Panc1 (cell line): Measurements from ENCODE around the gene CYP8B1. TPM values are rescaled to one million over a fixed set of nuclear protein-coding genes. Genes with fewer than 3 reads are reported as not detected.

Source experiments
- ATAC-seq: fragments of 200-7000 bp; cut with Tn5 transposase; 2 replicates; pipeline ENCODE4 v1.9.1; 2020; ENCODE audit warnings: mild to moderate bottlenecking, moderate library complexity
- BruUV-seq: library from RNA; stranded (reverse); fragments of 400-500 nt; replicated peaks from 2 replicates; lab custom pipeline; 2021; lab: Mats Ljungman, UMichigan
- CTCF ChIA-PET: fragments of 300-600 bp; sonication (Branson Sonifier 250); formaldehyde crosslinking; loops from one replicate; lab custom pipeline; 2022; ENCODE audit warnings: antibody characterized with exemption; lab: Charles Lee
- POLR2A ChIA-PET: fragments of 300-600 bp; sonication (Branson Sonifier 250); formaldehyde crosslinking; loops from one replicate; lab custom pipeline; 2022; ENCODE audit warnings: antibody characterized with exemption; lab: Charles Lee
- DNase-seq: peaks from one replicate; pipeline ENCODE4 v3.0.0-alpha.2; 2010; ENCODE audit warnings: low read depth, low spot score
- H3K27ac ChIP-seq: 2 replicates; pipeline ENCODE4 v1.5.1; 2011; ENCODE audit warnings: mild to moderate bottlenecking, low read length, inconsistent platforms
- H3K27me3 ChIP-seq: fragments of 200-500 bp; sonication (Bioruptor generic); 2 replicates; pipeline ENCODE4 v1.6.0; 2014; ENCODE audit warnings: low read length, inconsistent platforms; ENCODE audit not compliant: control insufficient read depth, insufficient read depth
- H3K36me3 ChIP-seq: fragments of 200-500 bp; sonication (Bioruptor generic); 2 replicates; pipeline ENCODE4 v1.5.1; 2014; ENCODE audit warnings: inconsistent platforms, mild to moderate bottlenecking, low read length, moderate library complexity; ENCODE audit not compliant: control insufficient read depth, insufficient read depth
- H3K4me1 ChIP-seq: 2 replicates; pipeline ENCODE4 v1.5.1; 2011; ENCODE audit warnings: inconsistent platforms, mild to moderate bottlenecking, low read length, moderate library complexity; ENCODE audit not compliant: control insufficient read depth, insufficient read depth
- H3K4me3 ChIP-seq, 2 experiments: 2 replicates each; pipeline ENCODE4 v1.5.1; 2011 to 2012; ENCODE audit warnings: low read depth in 2 of 2, low read length in 2 of 2, mild to moderate bottlenecking in 2 of 2, inconsistent platforms in 1 of 2, moderate library complexity in 1 of 2
- H3K9me3 ChIP-seq: fragments of 200-500 bp; sonication (Bioruptor generic); 2 replicates; pipeline ENCODE4 v1.5.1; 2014; ENCODE audit warnings: low read depth, mild to moderate bottlenecking, inconsistent platforms, low read length, moderate library complexity; ENCODE audit not compliant: control insufficient read depth, insufficient read depth
- CTCF ChIP-seq: fragments of 450-650 bp; IDR thresholded peaks from 2 replicates; pipeline ENCODE4 v1.5.1; 2017; ENCODE audit warnings: mild to moderate bottlenecking
- POLR2AphosphoS5 ChIP-seq: IDR thresholded peaks from 2 replicates; pipeline ENCODE4 v1.6.1; 2012; ENCODE audit warnings: mild to moderate bottlenecking, low read depth, low read length, moderate library complexity
- SIN3A ChIP-seq: IDR thresholded peaks from 2 replicates; pipeline ENCODE4 v1.6.1; 2012; ENCODE audit warnings: low read depth, mild to moderate bottlenecking, low read length, moderate library complexity, borderline replicate concordance; ENCODE audit not compliant: insufficient read depth
- TCF7L2 ChIP-seq: IDR thresholded peaks from 2 replicates; pipeline ENCODE4 v1.6.1; 2011; ENCODE audit warnings: mild to moderate bottlenecking, low read depth, low read length, inconsistent platforms
- in situ Hi-C: cut with HindIII; loops from 2 replicates; pipeline ENCODE4 v1.10.0; 2016; ENCODE audit warnings: low sequenced_read_pairs, low pct_unique_long_range_greater_than_20kb
- intact Hi-C: fragments of 100-400 bp; cut with micrococcal nuclease; formaldehyde crosslinking; loops from one replicate; pipeline ENCODE4 v1.10.0; 2022; ENCODE audit not compliant: unreplicated experiment
- total RNA-seq: library from RNA; stranded (reverse); gene quantifications from one replicate; pipeline ENCODE4 v1.2.1, GENCODE V29; 2021; ENCODE audit not compliant: unreplicated experiment
- TF ChIP-seq, protein P1 (sequence below), 2 experiments: IDR thresholded peaks; 2 replicates each; pipeline ENCODE4 v1.6.1; 2011 to 2012; ENCODE audit warnings: low read depth in 2 of 2, control low read depth in 1 of 2, low read length in 1 of 2, mild to moderate bottlenecking in 1 of 2, moderate library complexity in 1 of 2; ENCODE audit not compliant: insufficient read depth in 1 of 2

The CYP8B1 gene
- total RNA-seq, 1 experiment from 2014 or later = 0.08 TPM

DNA sequence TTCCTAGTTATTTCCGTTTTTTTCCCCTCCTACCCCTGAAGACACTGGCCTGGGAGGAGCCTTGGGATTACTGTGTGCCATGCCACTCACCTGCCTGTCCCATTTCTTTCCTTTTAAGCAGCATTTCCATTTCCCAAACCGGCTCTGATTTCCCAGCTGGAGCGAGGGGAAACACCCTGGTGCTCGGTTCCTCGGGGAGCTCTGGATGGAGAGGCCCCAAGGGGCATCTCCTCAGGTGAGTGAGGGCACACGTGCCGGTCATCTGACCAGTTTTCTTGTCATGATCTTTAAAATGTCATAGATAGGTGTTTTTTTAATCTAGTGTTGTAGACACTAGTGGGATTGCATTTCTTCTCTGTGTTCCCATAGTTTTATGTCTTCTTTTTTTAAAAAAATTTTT is 33.0 kb upstream of the CYP8B1 start:
- Histone ChIP-seq H3K9me3 (no peaks in the 10 kb centered on the region; the same call in 1 of the 2 replicates), H3K4me3 (no peak overlapping the region), H3K36me3 (no peaks in the 10 kb centered on the region), H3K4me1 (no peaks in the 10 kb centered on the region), H3K27ac (no peak overlapping the region), H3K27me3 (peaks cover 2% of the 10 kb centered on the region)
- in situ Hi-C loops (no loop called here), intact Hi-C loops (no loop called here)
- TF ChIP-seq POLR2AphosphoS5 (no peak), SIN3A (no peak), CTCF (no peak), TCF7L2 (no peak)
- TF ChIP-seq, protein P1, sequence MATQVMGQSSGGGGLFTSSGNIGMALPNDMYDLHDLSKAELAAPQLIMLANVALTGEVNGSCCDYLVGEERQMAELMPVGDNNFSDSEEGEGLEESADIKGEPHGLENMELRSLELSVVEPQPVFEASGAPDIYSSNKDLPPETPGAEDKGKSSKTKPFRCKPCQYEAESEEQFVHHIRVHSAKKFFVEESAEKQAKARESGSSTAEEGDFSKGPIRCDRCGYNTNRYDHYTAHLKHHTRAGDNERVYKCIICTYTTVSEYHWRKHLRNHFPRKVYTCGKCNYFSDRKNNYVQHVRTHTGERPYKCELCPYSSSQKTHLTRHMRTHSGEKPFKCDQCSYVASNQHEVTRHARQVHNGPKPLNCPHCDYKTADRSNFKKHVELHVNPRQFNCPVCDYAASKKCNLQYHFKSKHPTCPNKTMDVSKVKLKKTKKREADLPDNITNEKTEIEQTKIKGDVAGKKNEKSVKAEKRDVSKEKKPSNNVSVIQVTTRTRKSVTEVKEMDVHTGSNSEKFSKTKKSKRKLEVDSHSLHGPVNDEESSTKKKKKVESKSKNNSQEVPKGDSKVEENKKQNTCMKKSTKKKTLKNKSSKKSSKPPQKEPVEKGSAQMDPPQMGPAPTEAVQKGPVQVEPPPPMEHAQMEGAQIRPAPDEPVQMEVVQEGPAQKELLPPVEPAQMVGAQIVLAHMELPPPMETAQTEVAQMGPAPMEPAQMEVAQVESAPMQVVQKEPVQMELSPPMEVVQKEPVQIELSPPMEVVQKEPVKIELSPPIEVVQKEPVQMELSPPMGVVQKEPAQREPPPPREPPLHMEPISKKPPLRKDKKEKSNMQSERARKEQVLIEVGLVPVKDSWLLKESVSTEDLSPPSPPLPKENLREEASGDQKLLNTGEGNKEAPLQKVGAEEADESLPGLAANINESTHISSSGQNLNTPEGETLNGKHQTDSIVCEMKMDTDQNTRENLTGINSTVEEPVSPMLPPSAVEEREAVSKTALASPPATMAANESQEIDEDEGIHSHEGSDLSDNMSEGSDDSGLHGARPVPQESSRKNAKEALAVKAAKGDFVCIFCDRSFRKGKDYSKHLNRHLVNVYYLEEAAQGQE (IDR thresholded peaks at IDR 0.05; ENCODE audit: insufficient read depth in 1 of 2, low read depth in 2 of 2, low read length in 1 of 2) = no peak
- ATAC-seq (no peak), DNase-seq (no peak)
- BruUV-seq = no TSS peak
- ChIA-PET POLR2A (no interaction called here), CTCF (no interaction called here)

DNA sequence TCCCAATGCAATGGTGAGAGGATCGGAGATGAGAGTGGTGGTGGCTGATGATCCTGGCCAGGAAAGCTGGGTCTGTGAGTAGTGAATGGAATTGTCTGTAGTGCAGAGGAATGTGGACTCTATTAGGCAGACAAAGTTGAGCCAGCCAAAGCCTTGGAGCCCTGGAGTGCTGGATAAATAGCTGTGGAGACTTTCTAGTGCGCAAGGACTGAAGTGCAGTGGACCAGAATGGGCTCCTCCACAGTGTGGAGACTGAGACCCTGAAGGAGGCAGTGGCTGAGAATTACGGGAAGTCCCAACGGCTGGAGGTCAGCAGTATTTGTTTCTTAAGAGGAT is 31.1 kb upstream of the CYP8B1 start:
- no peak overlapping the region for H3K4me3 ChIP-seq
- TF ChIP-seq SIN3A = no peak
- TF ChIP-seq CTCF = no peak
- no peak for TF ChIP-seq POLR2AphosphoS5
- TF ChIP-seq, protein P1 (IDR thresholded peaks at IDR 0.05; ENCODE audit: insufficient read depth in 1 of 2, low read depth in 2 of 2, low read length in 1 of 2) = no peak
- TF ChIP-seq TCF7L2 = no peak
- H3K27me3 ChIP-seq = peaks cover 2% of the 10 kb centered on the region
- POLR2A ChIA-PET = no interaction called here
- H3K4me1 ChIP-seq = no peaks in the 10 kb centered on the region
- no TSS peak for BruUV-seq
- H3K27ac ChIP-seq = no peak overlapping the region
- intact Hi-C loops (no loop called here), in situ Hi-C loops (no loop called here)
- no peak for DNase-seq
- H3K9me3 ChIP-seq = no peaks in the 10 kb centered on the region
- ATAC-seq = no peak
- H3K36me3 ChIP-seq = no peaks in the 10 kb centered on the region
- CTCF ChIA-PET = no interaction called here
